Effector memory CD8-positive, alpha-beta T cell (primary cell): Measurements from ENCODE around the gene TTC7B.

Experiments used
- ATAC-seq: fragments of 150-1000 bp; cut with Tn5 transposase; replicated peaks from 2 replicates; pipeline ENCODE4 v1.10.0; 2021; ENCODE audit warnings: mild to moderate bottlenecking, moderate library complexity
- DNase-seq, 3 experiments: peaks; one replicate each; pipeline ENCODE4 v3.0.0; 2021
- H3K27ac Mint-ChIP-seq, 2 donors: one replicate each; pipeline ENCODE4 v1.8.0; 2022; ENCODE audit warnings: mild to moderate bottlenecking in 2 of 2, mixed read lengths in 2 of 2, moderate library complexity in 2 of 2
- H3K27me3 Mint-ChIP-seq, 2 donors: one replicate each; pipeline ENCODE4 v1.8.0; 2022; ENCODE audit warnings: mixed read lengths in 2 of 2
- H3K36me3 Mint-ChIP-seq: one replicate; pipeline ENCODE4 v1.8.0; 2022; ENCODE audit warnings: mild to moderate bottlenecking, moderate library complexity, mixed read lengths; ENCODE audit not compliant: insufficient read depth
- H3K4me1 Mint-ChIP-seq, 2 donors: one replicate each; pipeline ENCODE4 v1.8.0; 2022; ENCODE audit warnings: low read depth in 2 of 2, mixed read lengths in 2 of 2
- H3K4me3 Mint-ChIP-seq, 2 donors: one replicate each; pipeline ENCODE4 v1.8.0; 2022; ENCODE audit warnings: mild to moderate bottlenecking in 2 of 2, mixed read lengths in 2 of 2, moderate library complexity in 2 of 2
- H3K9me3 Mint-ChIP-seq, 2 donors: one replicate each; pipeline ENCODE4 v1.8.0; 2022; ENCODE audit warnings: mixed read lengths in 2 of 2

Gene TTC7B

GRCh38 chr14:90567991-90568390 lies 248.2 kb downstream of the TTC7B start:
- no peaks in the 10 kb centered on the region for H3K9me3 Mint-ChIP-seq
- H3K27me3 Mint-ChIP-seq = no peaks in the 10 kb centered on the region
- H3K27ac Mint-ChIP-seq = no peak overlapping the region
- no peaks in the 10 kb centered on the region for H3K4me1 Mint-ChIP-seq
- H3K4me3 Mint-ChIP-seq = no peak overlapping the region
- H3K36me3 Mint-ChIP-seq = no peaks in the 10 kb centered on the region
- no peak for DNase-seq
- no peak for ATAC-seq

- H3K4me3 Mint-ChIP-seq = no peak overlapping the region
Observed at GRCh38 chr14:90567191-90567590, 249.0 kb downstream of the TTC7B start.

GRCh38 chr14:90566481-90566880 lies 249.7 kb downstream of the TTC7B start:
- H3K4me1 Mint-ChIP-seq = no peaks in the 10 kb centered on the region
- H3K27me3 Mint-ChIP-seq = no peaks in the 10 kb centered on the region
- DNase-seq (no peak), ATAC-seq (no peak)
- no peak overlapping the region for H3K27ac Mint-ChIP-seq
- H3K36me3 Mint-ChIP-seq = no peaks in the 10 kb centered on the region
- H3K4me3 Mint-ChIP-seq = no peak overlapping the region
- H3K9me3 Mint-ChIP-seq = no peaks in the 10 kb centered on the region

More at GRCh38 chr14:90567191-90567590, 249.0 kb downstream of the TTC7B start:
- no peaks in the 10 kb centered on the region for H3K36me3 Mint-ChIP-seq
- H3K9me3 Mint-ChIP-seq = no peaks in the 10 kb centered on the region
- no peaks in the 10 kb centered on the region for H3K4me1 Mint-ChIP-seq
- H3K27me3 Mint-ChIP-seq = no peaks in the 10 kb centered on the region
- no peak for ATAC-seq
- no peak overlapping the region for H3K27ac Mint-ChIP-seq
- DNase-seq = no peak

GRCh38 chr14:90564496-90564895 lies 251.7 kb downstream of the TTC7B start:
- DNase-seq (no peak), ATAC-seq (no peak)
- Mint-ChIP-seq H3K4me1 (no peaks in the 10 kb centered on the region), H3K27ac (no peak overlapping the region), H3K4me3 (no peak overlapping the region), H3K36me3 (no peaks in the 10 kb centered on the region), H3K9me3 (no peaks in the 10 kb centered on the region), H3K27me3 (no peaks in the 10 kb centered on the region)

GRCh38 chr14:90562652-90563051 lies 253.6 kb downstream of the TTC7B start:
- H3K9me3 Mint-ChIP-seq = no peaks in the 10 kb centered on the region
- no peaks in the 10 kb centered on the region for H3K36me3 Mint-ChIP-seq
- H3K27me3 Mint-ChIP-seq = peaks cover 0 to 1% of the 10 kb centered on the region in 2 donors

GRCh38 chr14:90561920-90562319 lies 254.3 kb downstream of the TTC7B start:
- H3K9me3 Mint-ChIP-seq = no peaks in the 10 kb centered on the region
- H3K36me3 Mint-ChIP-seq = no peaks in the 10 kb centered on the region
- DNase-seq = no peak

More at GRCh38 chr14:90562652-90563051, 253.6 kb downstream of the TTC7B start:
- H3K4me3 Mint-ChIP-seq = no peak overlapping the region
- H3K27ac Mint-ChIP-seq = no peak overlapping the region
- H3K4me1 Mint-ChIP-seq = no peaks in the 10 kb centered on the region
- ATAC-seq (no peak), DNase-seq (no peak)

GRCh38 chr14:90560991-90561390 lies 255.2 kb downstream of the TTC7B start:
- Mint-ChIP-seq H3K4me3 (no peak overlapping the region), H3K9me3 (no peaks in the 10 kb centered on the region), H3K36me3 (no peaks in the 10 kb centered on the region), H3K4me1 (no peaks in the 10 kb centered on the region), H3K27ac (no peak overlapping the region), H3K27me3 (peaks cover 0 to 10% of the 10 kb centered on the region in 2 donors)
- DNase-seq (no peak), ATAC-seq (no peak)

More at GRCh38 chr14:90561920-90562319, 254.3 kb downstream of the TTC7B start:
- no peaks in the 10 kb centered on the region for H3K4me1 Mint-ChIP-seq
- ATAC-seq = no peak
- no peak overlapping the region for H3K27ac Mint-ChIP-seq
- no peak overlapping the region for H3K4me3 Mint-ChIP-seq
- H3K27me3 Mint-ChIP-seq = peaks cover 0 to 7% of the 10 kb centered on the region in 2 donors

GRCh38 chr14:90560558-90560957 lies 255.7 kb downstream of the TTC7B start:
- H3K4me1 Mint-ChIP-seq = no peaks in the 10 kb centered on the region
- no peak overlapping the region for H3K27ac Mint-ChIP-seq
- ATAC-seq (no peak), DNase-seq (no peak)
- peaks cover 0 to 14% of the 10 kb centered on the region in 2 donors for H3K27me3 Mint-ChIP-seq
- no peaks in the 10 kb centered on the region for H3K9me3 Mint-ChIP-seq
- no peak overlapping the region for H3K4me3 Mint-ChIP-seq
- no peaks in the 10 kb centered on the region for H3K36me3 Mint-ChIP-seq

- no peaks in the 10 kb centered on the region for H3K4me1 Mint-ChIP-seq
- no peaks in the 10 kb centered on the region for H3K9me3 Mint-ChIP-seq
- H3K4me3 Mint-ChIP-seq = no peak overlapping the region
- H3K27me3 Mint-ChIP-seq = peaks cover 0 to 16% of the 10 kb centered on the region in 2 donors
- no peak overlapping the region for H3K27ac Mint-ChIP-seq
- no peaks in the 10 kb centered on the region for H3K36me3 Mint-ChIP-seq
- no peak for DNase-seq
- ATAC-seq = no peak
Observed at GRCh38 chr14:90559811-90560492, 256.3 kb downstream of the TTC7B start.

- Mint-ChIP-seq H3K27me3 (peaks cover 0 to 16% of the 10 kb centered on the region in 2 donors), H3K27ac (no peak overlapping the region), H3K36me3 (no peaks in the 10 kb centered on the region), H3K9me3 (no peaks in the 10 kb centered on the region), H3K4me3 (no peak overlapping the region), H3K4me1 (peaks cover 0 to 3% of the 10 kb centered on the region in 2 donors)
- DNase-seq = no peak
- ATAC-seq = no peak
Observed at GRCh38 chr14:90558983-90559590, 257.1 kb downstream of the TTC7B start.

- no peak for ATAC-seq
- H3K4me3 Mint-ChIP-seq = no peak overlapping the region
- H3K9me3 Mint-ChIP-seq = no peaks in the 10 kb centered on the region
- H3K36me3 Mint-ChIP-seq = no peaks in the 10 kb centered on the region
- DNase-seq = no peak
- H3K4me1 Mint-ChIP-seq = peaks cover 0 to 3% of the 10 kb centered on the region in 2 donors
- H3K27me3 Mint-ChIP-seq = peaks cover 0 to 16% of the 10 kb centered on the region in 2 donors
- H3K27ac Mint-ChIP-seq = no peak overlapping the region
Observed at GRCh38 chr14:90558041-90558982, 257.9 kb downstream of the TTC7B start.

GRCh38 chr14:90557516-90557915 lies 258.7 kb downstream of the TTC7B start:
- Mint-ChIP-seq H3K27ac (no peak overlapping the region), H3K9me3 (no peaks in the 10 kb centered on the region), H3K36me3 (no peaks in the 10 kb centered on the region), H3K4me1 (peaks cover 0 to 3% of the 10 kb centered on the region in 2 donors), H3K4me3 (no peak overlapping the region), H3K27me3 (peaks cover 0 to 16% of the 10 kb centered on the region in 2 donors)
- DNase-seq = no peak
- ATAC-seq = no peak

GRCh38 chr14:90556666-90557450 lies 259.4 kb downstream of the TTC7B start:
- Mint-ChIP-seq H3K27me3 (peaks cover 0 to 16% of the 10 kb centered on the region in 2 donors), H3K4me1 (peaks cover 0 to 5% of the 10 kb centered on the region in 2 donors), H3K36me3 (no peaks in the 10 kb centered on the region), H3K9me3 (no peaks in the 10 kb centered on the region), H3K27ac (no peak overlapping the region), H3K4me3 (no peak overlapping the region)
- ATAC-seq (no peak), DNase-seq (no peak)
